HepG2 (cell line): ENCODE measurements around the gene BEST2. TPM values are rescaled to one million over a fixed set of nuclear protein-coding genes. Genes with fewer than 3 reads are reported as not detected.

Experiments
- ARID2 ChIP-seq: sonication (generic); formaldehyde crosslinking; IDR thresholded peaks from 2 replicates; pipeline ENCODE4 v1.8.1; 2022; ENCODE audit warnings: mild to moderate bottlenecking, missing genetic modification reagents, borderline replicate concordance
- FLYWCH1 ChIP-seq: sonication (generic); formaldehyde crosslinking; IDR thresholded peaks from 2 replicates; pipeline ENCODE4 v1.8.1; 2023; ENCODE audit warnings: mild to moderate bottlenecking, missing genetic modification reagents
- GLMP ChIP-seq: sonication (generic); formaldehyde crosslinking; IDR thresholded peaks from 2 replicates; pipeline ENCODE4 v1.9.0; 2021; ENCODE audit warnings: missing genetic modification reagents, mild to moderate bottlenecking, borderline replicate concordance
- GTF3A ChIP-seq: sonication (generic); formaldehyde crosslinking; conservative IDR thresholded peaks from 2 replicates; pipeline ENCODE4 v1.4.0; 2020; ENCODE audit warnings: mild to moderate bottlenecking, missing genetic modification reagents
- KLF13 ChIP-seq: sonication (generic); formaldehyde crosslinking; IDR thresholded peaks from 2 replicates; pipeline ENCODE4 v1.4.0; 2020; ENCODE audit warnings: mild to moderate bottlenecking, missing genetic modification reagents
- MYNN ChIP-seq: sonication (generic); formaldehyde crosslinking; IDR thresholded peaks from 2 replicates; pipeline ENCODE4 v1.4.0; 2020; ENCODE audit warnings: mild to moderate bottlenecking, low read depth, missing genetic modification reagents
- RELA ChIP-seq: sonication (generic); formaldehyde crosslinking; IDR thresholded peaks from 2 replicates; pipeline ENCODE4 v1.4.0; 2020; ENCODE audit warnings: missing genetic modification reagents
- RFXANK ChIP-seq: IDR thresholded peaks from 2 replicates; pipeline ENCODE4 v1.6.1; 2016
- SAP130 ChIP-seq: IDR thresholded peaks from 2 replicates; pipeline ENCODE4 v1.6.1; 2016; ENCODE audit warnings: low read depth
- TMF1 ChIP-seq: sonication (generic); formaldehyde crosslinking; IDR thresholded peaks from 2 replicates; pipeline ENCODE4 v1.8.1; 2022; ENCODE audit warnings: low read depth, missing genetic modification reagents
- TRIM24 ChIP-seq: sonication (generic); formaldehyde crosslinking; IDR thresholded peaks from 2 replicates; pipeline ENCODE4 v1.8.0; 2022; ENCODE audit warnings: mild to moderate bottlenecking, missing genetic modification reagents
- ZBTB8A ChIP-seq: sonication (generic); formaldehyde crosslinking; IDR thresholded peaks from 2 replicates; pipeline ENCODE4 v1.4.0; 2020; ENCODE audit warnings: mild to moderate bottlenecking, low read depth, missing genetic modification reagents, borderline replicate concordance
- ZMYM2 ChIP-seq: sonication (generic); formaldehyde crosslinking; IDR thresholded peaks from 2 replicates; pipeline ENCODE4 v1.8.0; 2022; ENCODE audit warnings: mild to moderate bottlenecking, missing genetic modification reagents
- polyA plus RNA-seq, 8 experiments: library from polyadenylated mRNA; depleted of rRNA in 3 of 8; stranded (reverse) in 7 of 8; unstranded in 1 of 8; fragments of >200 nt; fragmentation: Illumina TruSeq in 4 of 8; extraction: Trizol in 4 of 8; gene quantifications; 2 replicates each; pipeline versions ENCODE4 v1.2.1 to v1.2.3, GENCODE V29; 2011 to 2016; ENCODE audit warnings: low read depth in 4 of 8, missing spikeins in 1 of 8, mixed read lengths in 1 of 8; ENCODE audit not compliant: insufficient read depth in 1 of 8
- total RNA-seq, 5 experiments: library from RNA; depleted of rRNA; stranded (reverse); fragments of >200 nt; fragmentation: Illumina TruSeq; extraction: Trizol; gene quantifications; 2 replicates each; pipeline ENCODE4 v1.2.3, GENCODE V29; 2016; ENCODE audit warnings: low read depth in 1 of 5
- TF ChIP-seq, protein P1 (sequence below), 2 experiments: sonication (generic) in 1 of 2; formaldehyde crosslinking in 1 of 2; IDR thresholded peaks; 2 replicates each; pipeline versions ENCODE4 v1.6.1 to v1.9.0; 2014 to 2022; ENCODE audit warnings: antibody characterized with exemption in 1 of 2, borderline replicate concordance in 1 of 2, inconsistent platforms in 1 of 2, low read depth in 1 of 2, missing genetic modification reagents in 1 of 2
- TF ChIP-seq, protein P2 (sequence below): sonication (generic); formaldehyde crosslinking; IDR thresholded peaks from 2 replicates; pipeline ENCODE4 v1.5.1; 2020; ENCODE audit warnings: mild to moderate bottlenecking, missing genetic modification reagents, moderate library complexity
- TF ChIP-seq, protein P3 (sequence below): sonication (generic); formaldehyde crosslinking; IDR thresholded peaks from 2 replicates; pipeline ENCODE4 v1.5.0; 2020; ENCODE audit warnings: missing genetic modification reagents, mild to moderate bottlenecking, borderline replicate concordance
- TF ChIP-seq, protein P4 (sequence below): sonication (generic); formaldehyde crosslinking; IDR thresholded peaks from 2 replicates; pipeline ENCODE4 v1.5.0; 2020; ENCODE audit warnings: mild to moderate bottlenecking, low read depth, missing genetic modification reagents, borderline replicate concordance

The BEST2 gene
- total and polyA plus RNA-seq, 2 of the 13 experiments (the other 11 are each of a cell fraction or from before 2014, with no cell fraction given): not detected

DNA sequence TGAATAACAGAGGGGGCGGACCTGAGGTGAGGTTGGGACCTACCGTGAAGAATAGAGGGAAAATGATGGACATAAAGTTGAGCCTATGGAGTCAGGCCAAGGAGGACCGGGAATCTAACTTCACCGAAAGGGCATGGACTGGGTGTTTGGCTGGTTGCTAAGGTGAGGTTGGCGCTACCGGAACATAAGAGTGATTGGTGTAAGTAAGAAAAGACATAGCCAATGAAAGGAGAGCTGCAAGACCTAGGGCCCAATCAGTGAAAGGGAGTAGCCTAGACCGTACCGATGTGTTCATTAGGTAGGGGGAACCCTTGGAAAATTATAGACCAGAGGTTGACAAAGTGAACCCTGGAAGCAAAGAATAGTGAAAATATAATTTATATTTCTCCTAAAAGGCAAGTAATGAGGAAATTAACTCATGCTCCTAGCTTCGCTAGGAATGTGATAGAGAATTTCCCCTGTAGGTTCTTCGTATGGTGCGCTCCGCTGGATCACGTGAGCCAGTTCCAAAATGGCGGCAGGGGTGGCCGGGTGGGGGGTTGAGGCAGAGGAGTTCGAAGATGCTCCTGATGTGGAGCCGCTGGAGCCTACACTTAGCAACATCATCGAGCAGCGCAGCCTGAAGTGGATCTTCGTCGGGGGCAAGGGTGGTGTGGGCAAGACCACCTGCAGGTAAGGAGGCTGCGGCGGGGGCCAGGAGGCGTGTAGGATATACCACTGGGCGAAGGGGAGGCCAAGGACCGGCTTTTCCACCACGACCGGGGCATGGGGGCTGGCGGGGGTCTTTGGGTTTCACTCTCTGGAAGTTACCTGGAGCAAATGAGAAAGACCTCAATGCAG is 14.4 kb upstream of the BEST2 start, which contains the start of gene GET3 (continued):
- TF ChIP-seq, protein P1, sequence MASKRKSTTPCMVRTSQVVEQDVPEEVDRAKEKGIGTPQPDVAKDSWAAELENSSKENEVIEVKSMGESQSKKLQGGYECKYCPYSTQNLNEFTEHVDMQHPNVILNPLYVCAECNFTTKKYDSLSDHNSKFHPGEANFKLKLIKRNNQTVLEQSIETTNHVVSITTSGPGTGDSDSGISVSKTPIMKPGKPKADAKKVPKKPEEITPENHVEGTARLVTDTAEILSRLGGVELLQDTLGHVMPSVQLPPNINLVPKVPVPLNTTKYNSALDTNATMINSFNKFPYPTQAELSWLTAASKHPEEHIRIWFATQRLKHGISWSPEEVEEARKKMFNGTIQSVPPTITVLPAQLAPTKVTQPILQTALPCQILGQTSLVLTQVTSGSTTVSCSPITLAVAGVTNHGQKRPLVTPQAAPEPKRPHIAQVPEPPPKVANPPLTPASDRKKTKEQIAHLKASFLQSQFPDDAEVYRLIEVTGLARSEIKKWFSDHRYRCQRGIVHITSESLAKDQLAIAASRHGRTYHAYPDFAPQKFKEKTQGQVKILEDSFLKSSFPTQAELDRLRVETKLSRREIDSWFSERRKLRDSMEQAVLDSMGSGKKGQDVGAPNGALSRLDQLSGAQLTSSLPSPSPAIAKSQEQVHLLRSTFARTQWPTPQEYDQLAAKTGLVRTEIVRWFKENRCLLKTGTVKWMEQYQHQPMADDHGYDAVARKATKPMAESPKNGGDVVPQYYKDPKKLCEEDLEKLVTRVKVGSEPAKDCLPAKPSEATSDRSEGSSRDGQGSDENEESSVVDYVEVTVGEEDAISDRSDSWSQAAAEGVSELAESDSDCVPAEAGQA (IDR thresholded peaks at IDR 0.05; ENCODE audit: low read depth): peak; percentile 55; the same call in 1 of the 2 replicates
- TF ChIP-seq, protein P1 (CRISPR knock-in tag; IDR thresholded peaks at IDR 0.05; ENCODE audit: borderline replicate concordance): no peak
- no peak for TF ChIP-seq TRIM24 (CRISPR knock-in tag)
- TF ChIP-seq, protein P2, sequence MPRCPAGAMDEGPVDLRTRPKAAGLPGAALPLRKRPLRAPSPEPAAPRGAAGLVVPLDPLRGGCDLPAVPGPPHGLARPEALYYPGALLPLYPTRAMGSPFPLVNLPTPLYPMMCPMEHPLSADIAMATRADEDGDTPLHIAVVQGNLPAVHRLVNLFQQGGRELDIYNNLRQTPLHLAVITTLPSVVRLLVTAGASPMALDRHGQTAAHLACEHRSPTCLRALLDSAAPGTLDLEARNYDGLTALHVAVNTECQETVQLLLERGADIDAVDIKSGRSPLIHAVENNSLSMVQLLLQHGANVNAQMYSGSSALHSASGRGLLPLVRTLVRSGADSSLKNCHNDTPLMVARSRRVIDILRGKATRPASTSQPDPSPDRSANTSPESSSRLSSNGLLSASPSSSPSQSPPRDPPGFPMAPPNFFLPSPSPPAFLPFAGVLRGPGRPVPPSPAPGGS (CRISPR knock-in tag): no peak; the same call in 1 of the 2 replicates
- TF ChIP-seq RFXANK: 0 out of 2 replicates have a peak, but pooled peaks have one; percentile 4
- no peak for TF ChIP-seq ZMYM2 (CRISPR knock-in tag)
- no peak for TF ChIP-seq RELA (CRISPR knock-in tag)
- no peak for TF ChIP-seq ZBTB8A (CRISPR knock-in tag)
- TF ChIP-seq TMF1 (CRISPR knock-in tag): no peak
- TF ChIP-seq, protein P3, sequence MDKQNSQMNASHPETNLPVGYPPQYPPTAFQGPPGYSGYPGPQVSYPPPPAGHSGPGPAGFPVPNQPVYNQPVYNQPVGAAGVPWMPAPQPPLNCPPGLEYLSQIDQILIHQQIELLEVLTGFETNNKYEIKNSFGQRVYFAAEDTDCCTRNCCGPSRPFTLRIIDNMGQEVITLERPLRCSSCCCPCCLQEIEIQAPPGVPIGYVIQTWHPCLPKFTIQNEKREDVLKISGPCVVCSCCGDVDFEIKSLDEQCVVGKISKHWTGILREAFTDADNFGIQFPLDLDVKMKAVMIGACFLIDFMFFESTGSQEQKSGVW (CRISPR knock-in tag): no peak
- TF ChIP-seq GTF3A (CRISPR knock-in tag): no peak
- TF ChIP-seq, protein P4, sequence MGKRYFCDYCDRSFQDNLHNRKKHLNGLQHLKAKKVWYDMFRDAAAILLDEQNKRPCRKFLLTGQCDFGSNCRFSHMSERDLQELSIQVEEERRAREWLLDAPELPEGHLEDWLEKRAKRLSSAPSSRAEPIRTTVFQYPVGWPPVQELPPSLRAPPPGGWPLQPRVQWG (CRISPR knock-in tag): no peak
- TF ChIP-seq GLMP (CRISPR knock-in tag): no peak
- no peak for TF ChIP-seq MYNN (CRISPR knock-in tag)
- no peak for TF ChIP-seq ARID2 (CRISPR knock-in tag)
- peak; percentile 88 for TF ChIP-seq SAP130 (CRISPR knock-in tag)
- no peak for TF ChIP-seq KLF13
- TF ChIP-seq FLYWCH1 (CRISPR knock-in tag): no peak
